Caco-2 (cell line): ENCODE results near the gene GPBP1. TPM values are rescaled to one million over a fixed set of nuclear protein-coding genes. Genes with fewer than 3 reads are reported as not detected.

ENCODE experiments used
- BruUV-seq: library from RNA; stranded (reverse); fragments of 400-500 nt; replicated peaks from 2 replicates; lab custom pipeline; 2021; lab: Mats Ljungman, UMichigan
- CTCF ChIA-PET: fragments of 300-600 bp; sonication (Branson Sonifier 250); formaldehyde crosslinking; loops from one replicate; lab custom pipeline; 2022; ENCODE audit warnings: antibody characterized with exemption; lab: Charles Lee
- POLR2A ChIA-PET: fragments of 300-600 bp; sonication (Branson Sonifier 250); formaldehyde crosslinking; loops from one replicate; lab custom pipeline; 2022; ENCODE audit warnings: antibody characterized with exemption; lab: Charles Lee
- DNase-seq, 2 experiments: peaks; one replicate each; pipeline versions ENCODE4 v3.0.0 to v3.0.0-alpha.2; 2020 to 2022
- H3K27me3 ChIP-seq: replicated peaks from 2 replicates; pipeline ENCODE4 v1.6.0; 2011; ENCODE audit warnings: low read length; ENCODE audit not compliant: control insufficient read depth, insufficient read depth
- H3K36me3 ChIP-seq: 2 replicates; pipeline ENCODE4 v1.5.1; 2011; ENCODE audit warnings: low read length; ENCODE audit not compliant: control insufficient read depth, insufficient read depth
- H3K4me1 ChIP-seq: fragments of 250-450 bp; sonication (Bioruptor Pico); 2 replicates; pipeline ENCODE4 v1.5.1; 2020; ENCODE audit warnings: mild to moderate bottlenecking
- H3K4me3 ChIP-seq: 2 replicates; pipeline ENCODE4 v1.5.1; 2011; ENCODE audit warnings: low read depth, mild to moderate bottlenecking, control low read depth, low read length
- H3K9me3 ChIP-seq: fragments of 250-450 bp; sonication (Bioruptor Pico); 2 replicates; pipeline ENCODE4 v1.5.1; 2020; ENCODE audit warnings: mild to moderate bottlenecking, moderate library complexity
- H3K27ac Mint-ChIP-seq: one replicate; pipeline ENCODE4 v1.8.0; 2022; ENCODE audit warnings: mixed read lengths; ENCODE audit not compliant: unreplicated experiment
- H3K27me3 Mint-ChIP-seq: one replicate; pipeline ENCODE4 v1.8.0; 2022; ENCODE audit warnings: mixed read lengths; ENCODE audit not compliant: insufficient read depth, unreplicated experiment
- H3K36me3 Mint-ChIP-seq: one replicate; pipeline ENCODE4 v1.8.0; 2022; ENCODE audit warnings: mild to moderate bottlenecking, mixed read lengths; ENCODE audit not compliant: insufficient read depth, unreplicated experiment
- H3K4me1 Mint-ChIP-seq: one replicate; pipeline ENCODE4 v1.8.0; 2022; ENCODE audit warnings: low read depth, mixed read lengths; ENCODE audit not compliant: unreplicated experiment
- H3K4me3 Mint-ChIP-seq: one replicate; pipeline ENCODE4 v1.8.0; 2022; ENCODE audit warnings: mild to moderate bottlenecking, moderate library complexity, mixed read lengths; ENCODE audit not compliant: unreplicated experiment
- H3K9me3 Mint-ChIP-seq: one replicate; pipeline ENCODE4 v1.8.0; 2022; ENCODE audit warnings: mixed read lengths; ENCODE audit not compliant: unreplicated experiment
- CTCF ChIP-seq, 2 experiments: fragments of 200-600 bp in 1 of 2; IDR thresholded peaks; 1 replicate in 1 of 2; 2 replicates in 1 of 2; pipeline versions ENCODE4 v1.5.1 to v1.8.0; 2011 to 2022; ENCODE audit warnings: antibody characterized with exemption in 1 of 2, control low read depth in 1 of 2, inconsistent platforms in 1 of 2, low read depth in 1 of 2, low read length in 1 of 2, mild to moderate bottlenecking in 1 of 2, moderate library complexity in 1 of 2; ENCODE audit not compliant: insufficient read depth in 1 of 2, severe bottlenecking in 1 of 2, unreplicated experiment in 1 of 2
- intact Hi-C: fragments of 100-400 bp; cut with micrococcal nuclease; formaldehyde crosslinking; loops from one replicate; pipeline ENCODE4 v1.10.0; 2022; ENCODE audit not compliant: unreplicated experiment
- total RNA-seq: library from RNA; stranded (reverse); gene quantifications from 2 replicates; pipeline ENCODE4 v1.2.3, GENCODE V29; 2022

The GPBP1 gene
- total RNA-seq, 1 experiment from 2014 or later: 100 TPM

DNA sequence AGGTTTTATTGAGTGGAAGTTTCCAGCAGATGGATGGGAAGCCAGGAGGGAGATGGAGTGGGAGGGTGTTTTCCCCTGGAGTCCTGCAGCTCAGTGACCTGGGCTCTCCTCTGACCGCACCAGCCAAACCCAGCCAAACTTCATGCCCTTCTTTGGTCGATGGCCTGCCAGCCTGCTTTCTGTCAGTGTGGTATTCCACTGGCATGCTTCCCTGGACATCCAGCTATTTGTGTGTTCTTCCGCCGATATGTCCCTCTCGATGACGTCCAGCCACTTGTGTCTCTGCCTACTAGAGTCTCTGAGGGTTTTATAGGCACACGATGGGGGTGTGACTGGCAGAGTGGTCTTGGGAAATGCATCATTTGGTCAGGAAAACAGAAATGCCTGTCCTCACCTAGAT is 33.8 kb downstream of the GPBP1 start:
- no peak for TF ChIP-seq CTCF (IDR thresholded peaks at IDR 0.05; ENCODE audit: insufficient read depth in 1 of 2, low read depth in 1 of 2, low read length in 1 of 2, severe bottlenecking in 1 of 2, unreplicated experiment in 1 of 2)
- Mint-ChIP-seq H3K36me3 (peaks cover 24% of the 10 kb centered on the region), H3K9me3 (no peaks in the 10 kb centered on the region), H3K4me1 (peaks cover 22% of the 10 kb centered on the region), H3K27ac (no peak overlapping the region), H3K27me3 (no peaks in the 10 kb centered on the region), H3K4me3 (no peak overlapping the region)
- no TSS peak for BruUV-seq
- CTCF ChIA-PET: no interaction called here
- no peak overlapping the region for H3K4me3 ChIP-seq
- intact Hi-C loops: no loop called here
- no peaks in the 10 kb centered on the region for H3K27me3 ChIP-seq
- H3K36me3 ChIP-seq: no peaks in the 10 kb centered on the region
- H3K9me3 ChIP-seq: no peaks in the 10 kb centered on the region
- DNase-seq: no peak
- no peaks in the 10 kb centered on the region for H3K4me1 ChIP-seq
- POLR2A ChIA-PET: no interaction called here

GRCh38 chr5:57209316-57210040 is 35.6 kb downstream of the GPBP1 start:
- peaks cover 37% of the 10 kb centered on the region for H3K36me3 Mint-ChIP-seq
- ChIA-PET CTCF (no interaction called here), POLR2A (no interaction called here)
- H3K27me3 Mint-ChIP-seq: no peaks in the 10 kb centered on the region
- Histone ChIP-seq H3K4me1 (no peaks in the 10 kb centered on the region), H3K9me3 (no peaks in the 10 kb centered on the region), H3K36me3 (no peaks in the 10 kb centered on the region; the same call in 1 of the 2 replicates), H3K27me3 (no peaks in the 10 kb centered on the region), H3K4me3 (no peak overlapping the region)
- intact Hi-C loops: no loop called here
- no peaks in the 10 kb centered on the region for H3K9me3 Mint-ChIP-seq
- no TSS peak for BruUV-seq
- H3K27ac Mint-ChIP-seq: peak overlapping the region; percentile 64
- no peak for DNase-seq
- H3K4me3 Mint-ChIP-seq: no peak overlapping the region
- H3K4me1 Mint-ChIP-seq: peaks cover 15% of the 10 kb centered on the region
- no peak for TF ChIP-seq CTCF (IDR thresholded peaks at IDR 0.05; ENCODE audit: insufficient read depth in 1 of 2, low read depth in 1 of 2, low read length in 1 of 2, severe bottlenecking in 1 of 2, unreplicated experiment in 1 of 2)

- no peaks in the 10 kb centered on the region for H3K27me3 ChIP-seq
- no peak for TF ChIP-seq CTCF (IDR thresholded peaks at IDR 0.05; ENCODE audit: insufficient read depth in 1 of 2, low read depth in 1 of 2, low read length in 1 of 2, severe bottlenecking in 1 of 2, unreplicated experiment in 1 of 2)
- no peak overlapping the region for H3K4me3 ChIP-seq
- CTCF ChIA-PET: no interaction called here
- no peak for DNase-seq
- POLR2A ChIA-PET: no interaction called here
- H3K9me3 Mint-ChIP-seq: no peaks in the 10 kb centered on the region
- no peaks in the 10 kb centered on the region for H3K4me1 ChIP-seq
- H3K27me3 Mint-ChIP-seq: no peaks in the 10 kb centered on the region
- intact Hi-C loops: no loop called here
- peaks cover 40% of the 10 kb centered on the region for H3K36me3 Mint-ChIP-seq
- BruUV-seq: no TSS peak
- no peak overlapping the region for H3K27ac Mint-ChIP-seq
- no peaks in the 10 kb centered on the region for H3K9me3 ChIP-seq
- no peak overlapping the region for H3K4me3 Mint-ChIP-seq
- H3K36me3 ChIP-seq: peaks cover 1% of the 10 kb centered on the region
- peaks cover 8% of the 10 kb centered on the region for H3K4me1 Mint-ChIP-seq
Measured at GRCh38 chr5:57210633-57211032, 36.8 kb downstream of the GPBP1 start.
